Nephron progenitor cell (in vitro differentiated cells): Measurements from ENCODE around the gene HSD17B12.

ENCODE experiments used
- DNase-seq: peaks from one replicate; pipeline ENCODE4 v3.0.0; 2021
- H3K27ac Mint-ChIP-seq: 2 replicates; pipeline ENCODE4 v1.8.0; 2021; ENCODE audit warnings: mild to moderate bottlenecking, moderate library complexity, mixed read lengths
- H3K27me3 Mint-ChIP-seq: 2 replicates; pipeline ENCODE4 v1.8.0; 2021; ENCODE audit warnings: mild to moderate bottlenecking, low read depth, mixed read lengths; ENCODE audit not compliant: poor library complexity
- H3K36me3 Mint-ChIP-seq: 2 replicates; pipeline ENCODE4 v1.8.0; 2021; ENCODE audit warnings: low read depth, mixed read lengths
- H3K4me1 Mint-ChIP-seq: 2 replicates; pipeline ENCODE4 v1.8.0; 2021; ENCODE audit warnings: mixed read lengths
- H3K4me3 Mint-ChIP-seq: 2 replicates; pipeline ENCODE4 v1.8.0; 2021; ENCODE audit warnings: mild to moderate bottlenecking, moderate library complexity, mixed read lengths
- H3K9me3 Mint-ChIP-seq: 2 replicates; pipeline ENCODE4 v1.8.0; 2021; ENCODE audit warnings: mild to moderate bottlenecking, moderate library complexity, mixed read lengths
- CTCF ChIP-seq: fragments of 200-600 bp; sonication (generic); IDR thresholded peaks from 2 replicates; pipeline ENCODE4 v1.5.0; 2021; ENCODE audit warnings: antibody characterized with exemption

Gene HSD17B12

GRCh38 chr11:43737201-43737590 is 56.7 kb downstream of the HSD17B12 start:
- Mint-ChIP-seq H3K27ac (peak overlapping the region; percentile 10), H3K9me3 (peaks cover 22% of the 10 kb centered on the region), H3K4me3 (no peak overlapping the region), H3K4me1 (peaks cover 47% of the 10 kb centered on the region), H3K27me3 (peaks cover 3% of the 10 kb centered on the region), H3K36me3 (peaks cover 69% of the 10 kb centered on the region)
- no peak for TF ChIP-seq CTCF
- DNase-seq = no peak

- no peak overlapping the region for H3K4me3 Mint-ChIP-seq
- peaks cover 71% of the 10 kb centered on the region for H3K36me3 Mint-ChIP-seq
- H3K27ac Mint-ChIP-seq = peak overlapping the region; percentile 71
- H3K27me3 Mint-ChIP-seq = peaks cover 3% of the 10 kb centered on the region
- no peak for DNase-seq
- peaks cover 17% of the 10 kb centered on the region for H3K9me3 Mint-ChIP-seq
- H3K4me1 Mint-ChIP-seq = peaks cover 45% of the 10 kb centered on the region
- no peak for TF ChIP-seq CTCF
These were observed 58.3 kb downstream of the HSD17B12 start for GRCh38 chr11:43738600-43739409.

GRCh38 chr11:43746670-43747069 is 66.1 kb downstream of the HSD17B12 start:
- DNase-seq = no peak
- H3K4me1 Mint-ChIP-seq = peaks cover 6% of the 10 kb centered on the region

GRCh38 chr11:43747130-43747802 is 66.7 kb downstream of the HSD17B12 start:
- DNase-seq = no peak
- Mint-ChIP-seq H3K36me3 (peaks cover 51% of the 10 kb centered on the region), H3K27me3 (no peaks in the 10 kb centered on the region), H3K9me3 (peaks cover 3% of the 10 kb centered on the region), H3K27ac (no peak overlapping the region), H3K4me3 (no peak overlapping the region), H3K4me1 (peaks cover 6% of the 10 kb centered on the region)
- TF ChIP-seq CTCF = no peak

More at GRCh38 chr11:43746670-43747069, 66.1 kb downstream of the HSD17B12 start:
- Mint-ChIP-seq H3K27ac (no peak overlapping the region), H3K36me3 (peaks cover 53% of the 10 kb centered on the region), H3K4me3 (no peak overlapping the region), H3K27me3 (no peaks in the 10 kb centered on the region), H3K9me3 (peaks cover 3% of the 10 kb centered on the region)
- no peak for TF ChIP-seq CTCF

- no peak for DNase-seq
- Mint-ChIP-seq H3K36me3 (peaks cover 43% of the 10 kb centered on the region), H3K4me1 (peaks cover 6% of the 10 kb centered on the region), H3K27ac (no peak overlapping the region), H3K27me3 (no peaks in the 10 kb centered on the region), H3K9me3 (peaks cover 3% of the 10 kb centered on the region), H3K4me3 (no peak overlapping the region)
- no peak for TF ChIP-seq CTCF
These were observed 67.6 kb downstream of the HSD17B12 start for GRCh38 chr11:43748095-43748494.
